ENCODE measurements around the gene SNAPC2.
"Not testable (repeated sequence)": the region's sequence is repeated elsewhere in the genome, so short reads cannot be mapped to it uniquely, and the experiment has no call there.

- TF ChIP-seq CTCF (IDR thresholded peaks at IDR 0.05) = peak in 2 of 5 experiments; percentile 6 to 20
- not testable (repeated sequence) for TF ChIP-seq POLR2AphosphoS5, POLR2A (IDR thresholded peaks at IDR 0.05)
Observed at GRCh38 chr19:7918062-7918614, 2.0 kb upstream of the SNAPC2 start.

All from transverse colon (tissue), 4 donors.